Epithelial cell of prostate (primary cell): Measurements from ENCODE around the gene GSTM1.

Experiments used
- DNase-seq: peaks from one replicate; pipeline ENCODE4 v3.0.0-alpha.2; 2011; ENCODE audit warnings: low read depth, low spot score
- H3K27ac ChIP-seq: fragments of 450-650 bp; 2 replicates; pipeline ENCODE4 v1.5.1; 2017; ENCODE audit warnings: mild to moderate bottlenecking

GSTM1 gene

GRCh38 chr1:109687641-109688499, at the start of gene GSTM1:
GSTM1 (plus strand) TSS chr1:109687817; CDS start chr1:109687874, 57 bp downstream.
- DNase-seq, result no peak
- H3K27ac ChIP-seq, result no peak within 1 kb of the TSS

GRCh38 chr1:109639063-109639840, 48.4 kb upstream of the GSTM1 start:
- DNase-seq, result no peak
- no peak overlapping the region for H3K27ac ChIP-seq

- no peak for DNase-seq
- H3K27ac ChIP-seq, result no peak overlapping the region
These were observed 47.8 kb upstream of the GSTM1 start for GRCh38 chr1:109639841-109640184.

GRCh38 chr1:109640285-109640865, 47.2 kb upstream of the GSTM1 start:
- no peak overlapping the region for H3K27ac ChIP-seq
- no peak for DNase-seq

- DNase-seq, result no peak
- H3K27ac ChIP-seq, result no peak overlapping the region
These were observed 46.4 kb upstream of the GSTM1 start for GRCh38 chr1:109641078-109641740.

DNA sequence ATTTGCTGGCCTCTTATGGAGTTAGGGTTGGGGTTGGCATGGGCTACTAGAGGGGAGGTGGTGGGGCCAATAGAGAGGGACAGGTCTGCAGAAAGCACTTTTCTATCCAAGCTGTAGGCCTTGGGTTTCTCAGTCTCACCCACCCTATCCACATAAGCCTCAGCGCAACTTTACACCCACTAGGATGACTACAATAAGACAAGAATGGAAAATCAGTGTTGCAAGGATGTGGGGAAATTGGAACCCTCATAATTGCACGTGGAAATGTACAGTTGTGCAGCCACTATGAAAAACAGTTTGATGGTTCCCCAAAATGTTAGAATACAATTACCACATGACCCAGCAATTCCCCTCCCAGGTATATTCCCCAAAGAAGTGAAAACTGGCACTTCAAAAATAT, 45.8 kb upstream of the GSTM1 start:
- H3K27ac ChIP-seq, result no peak overlapping the region
- no peak for DNase-seq

- no peak for DNase-seq
- no peak overlapping the region for H3K27ac ChIP-seq
These were observed 45.0 kb upstream of the GSTM1 start for GRCh38 chr1:109642626-109643025.

GRCh38 chr1:109643385-109644230, 44.0 kb upstream of the GSTM1 start:
- H3K27ac ChIP-seq, result no peak overlapping the region
- DNase-seq, result no peak

DNA sequence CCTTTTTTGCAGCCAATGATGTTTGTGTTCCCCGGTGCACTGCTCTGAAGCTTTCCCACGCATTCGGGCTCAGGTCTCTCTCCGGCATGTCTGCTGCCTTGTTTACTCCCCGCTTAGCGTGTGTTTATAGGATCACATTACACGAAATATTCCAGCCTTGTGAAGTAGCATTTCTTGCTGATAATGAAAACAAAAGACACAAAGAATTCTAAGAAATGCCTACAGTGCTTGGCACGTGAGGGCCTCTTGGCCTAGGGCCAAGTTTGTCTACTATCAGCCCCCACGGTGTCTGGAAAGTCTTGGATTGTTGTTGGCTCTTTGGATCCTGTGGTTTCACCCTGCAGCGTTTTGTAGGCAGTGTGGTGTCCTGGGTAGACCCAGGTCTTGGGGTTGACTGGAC, 42.9 kb upstream of the GSTM1 start:
- no peak overlapping the region for H3K27ac ChIP-seq
- DNase-seq, result no peak

- no peak for DNase-seq
- no peak overlapping the region for H3K27ac ChIP-seq
These were observed 38.1 kb upstream of the GSTM1 start for GRCh38 chr1:109649491-109649914.

- DNase-seq, result no peak
- no peak overlapping the region for H3K27ac ChIP-seq
These were observed 37.0 kb upstream of the GSTM1 start for GRCh38 chr1:109650609-109651008.

GRCh38 chr1:109652402-109652801, 35.2 kb upstream of the GSTM1 start:
- no peak for DNase-seq
- H3K27ac ChIP-seq, result peak overlapping the region; percentile 50

- DNase-seq, result no peak
- H3K27ac ChIP-seq, result peak overlapping the region; percentile 50
These were observed 34.3 kb upstream of the GSTM1 start for GRCh38 chr1:109653306-109653705.

- no peak for DNase-seq
These were observed 33.1 kb upstream of the GSTM1 start for GRCh38 chr1:109654519-109654918.

DNA sequence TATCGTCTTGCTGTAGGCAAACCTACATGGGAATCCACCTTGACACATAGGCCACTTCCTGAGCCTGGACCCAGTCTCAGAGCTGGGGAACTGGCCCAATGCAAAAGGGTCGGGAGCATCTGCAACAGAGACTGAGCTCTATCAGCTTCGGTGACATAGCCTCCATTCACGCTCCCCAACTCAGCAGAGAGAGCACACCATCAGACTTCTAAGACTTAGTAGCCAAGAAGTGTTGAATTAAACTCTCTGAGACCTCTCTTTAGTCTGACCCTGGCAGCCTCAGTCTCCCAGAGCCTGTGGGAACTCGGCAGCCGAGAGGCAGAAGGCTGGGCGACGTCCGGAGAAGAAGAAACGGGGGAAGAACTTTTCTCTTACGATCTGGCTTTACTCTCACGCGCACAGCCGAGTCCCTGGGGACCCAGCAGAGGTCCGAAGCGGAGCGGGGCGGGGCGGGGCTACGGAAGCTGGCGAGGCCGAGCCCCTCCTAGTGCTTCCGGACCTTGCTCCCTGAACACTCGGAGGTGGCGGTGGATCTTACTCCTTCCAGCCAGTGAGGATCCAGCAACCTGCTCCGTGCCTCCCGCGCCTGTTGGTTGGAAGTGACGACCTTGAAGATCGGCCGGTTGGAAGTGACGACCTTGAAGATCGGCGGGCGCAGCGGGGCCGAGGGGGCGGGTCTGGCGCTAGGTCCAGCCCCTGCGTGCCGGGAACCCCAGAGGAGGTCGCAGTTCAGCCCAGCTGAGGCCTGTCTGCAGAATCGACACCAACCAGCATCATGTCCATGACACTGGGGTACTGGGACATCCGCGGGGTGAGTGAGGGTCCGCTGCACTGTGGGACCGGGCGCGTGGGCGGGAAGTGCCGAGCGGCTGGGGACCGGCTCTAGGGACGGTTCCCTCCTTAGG, 31.8 kb upstream of the GSTM1 start, which contains the start of gene GSTM4:
Gene GSTM4 (plus strand): TSS at position 485 of the 905 bp plus-strand sequence. CDS start 291 bp downstream, at position 776.
- no peak for DNase-seq
- no peak within 1 kb of the TSS for H3K27ac ChIP-seq

More at GRCh38 chr1:109654519-109654918, 33.1 kb upstream of the GSTM1 start:
- no peak overlapping the region for H3K27ac ChIP-seq

- DNase-seq, result no peak
- no peak overlapping the region for H3K27ac ChIP-seq
These were observed 30.2 kb upstream of the GSTM1 start for GRCh38 chr1:109657395-109657794.

DNA sequence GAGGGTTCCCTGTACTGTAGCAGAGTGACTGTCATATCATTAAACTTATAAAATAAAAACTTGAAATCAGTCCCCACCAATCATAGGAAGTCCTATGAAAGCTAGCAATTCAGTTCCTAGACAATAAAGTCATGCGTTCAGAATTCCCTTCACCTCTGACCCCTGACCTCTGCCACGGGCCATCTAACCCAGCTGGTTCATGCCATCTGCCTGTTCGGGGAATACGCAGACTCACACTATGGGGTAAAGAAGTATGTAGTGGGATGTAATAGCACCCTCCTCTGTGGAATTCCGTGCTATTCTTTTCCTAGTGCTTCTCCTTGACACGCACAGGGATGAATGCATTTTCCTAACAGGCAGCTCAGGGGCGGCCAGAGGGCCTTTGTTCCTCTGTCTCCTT, 29.6 kb upstream of the GSTM1 start:
- DNase-seq, result no peak
- no peak overlapping the region for H3K27ac ChIP-seq

DNA sequence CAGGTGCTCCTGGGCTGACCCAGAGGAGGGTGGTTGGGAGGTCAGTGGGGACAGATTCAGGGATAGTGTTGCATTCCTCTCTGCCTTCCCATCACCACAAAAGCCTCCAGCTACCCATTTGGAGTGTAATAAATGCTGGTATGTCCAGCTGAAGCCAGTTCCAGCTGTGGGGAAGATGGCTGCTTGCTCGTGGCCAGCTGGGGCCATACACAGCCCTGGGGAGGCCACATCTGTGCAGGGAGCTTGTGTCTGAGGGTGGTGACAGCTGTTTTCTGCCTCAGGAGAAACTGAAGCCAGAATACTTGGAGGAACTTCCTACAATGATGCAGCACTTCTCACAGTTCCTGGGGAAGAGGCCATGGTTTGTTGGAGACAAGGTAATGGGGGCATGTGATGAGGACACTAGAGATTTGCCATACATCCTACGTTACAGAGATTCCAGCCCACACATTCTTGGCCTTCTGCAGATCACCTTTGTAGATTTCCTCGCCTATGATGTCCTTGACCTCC, 29.0 kb upstream of the GSTM1 start:
- no peak overlapping the region for H3K27ac ChIP-seq
- no peak for DNase-seq
